22Rv1 (cell line): ENCODE measurements around the gene HSPA14.

Source experiments
- H3K27ac ChIP-seq: fragments of 450-650 bp; 2 replicates; pipeline ENCODE4 v1.5.1; 2017
- CTCF ChIP-seq: fragments of 450-650 bp; IDR thresholded peaks from 2 replicates; pipeline ENCODE4 v1.5.1; 2017; ENCODE audit warnings: mild to moderate bottlenecking
- ZFX ChIP-seq: fragments of 450-650 bp; IDR thresholded peaks from 2 replicates; pipeline ENCODE4 v1.6.1; 2017; ENCODE audit warnings: antibody characterized with exemption, borderline replicate concordance

HSPA14 gene

DNA sequence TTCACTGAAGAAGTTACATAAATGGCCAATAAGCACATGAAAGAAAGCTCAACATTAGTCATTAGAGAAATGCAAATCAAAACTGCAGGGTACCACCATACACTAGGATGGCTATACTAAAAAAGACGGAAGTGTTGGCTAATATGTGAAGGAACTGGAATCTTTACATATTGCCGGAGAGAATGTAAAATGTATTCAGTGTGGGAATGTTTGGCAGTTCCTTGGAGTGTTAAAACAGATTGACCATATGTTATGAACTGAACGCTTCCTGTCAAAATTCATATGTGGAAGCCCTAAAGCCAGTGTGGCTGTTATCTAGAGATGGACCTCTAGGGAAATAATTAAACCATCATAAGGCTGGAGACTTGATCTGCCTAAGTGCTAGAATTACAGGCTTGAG is 73.7 kb downstream of the HSPA14 start:
- TF ChIP-seq CTCF (no peak), ZFX (no peak)

DNA sequence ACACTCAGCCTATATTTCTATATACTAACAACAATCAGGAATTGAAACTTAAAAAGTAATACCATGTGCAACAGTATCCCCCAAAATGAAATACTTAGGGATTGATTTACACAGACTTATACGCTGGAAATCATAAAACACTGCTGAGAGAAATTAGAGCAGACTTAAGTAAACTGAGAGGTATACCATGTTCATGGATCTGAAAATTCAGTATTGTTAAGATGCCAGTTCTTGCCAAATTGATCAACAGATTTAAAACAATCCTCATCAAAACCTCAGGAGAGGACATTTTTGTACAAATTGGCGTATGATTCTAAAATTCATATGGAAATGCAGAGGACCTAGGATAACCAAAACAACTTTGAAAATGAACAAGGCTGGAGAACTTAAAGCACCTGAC is 78.5 kb downstream of the HSPA14 start:
- TF ChIP-seq ZFX (no peak), CTCF (no peak)
- H3K27ac ChIP-seq: no peak overlapping the region

More for the DNA sequence above, 73.7 kb downstream of the HSPA14 start:
- no peak overlapping the region for H3K27ac ChIP-seq

- no peak overlapping the region for H3K27ac ChIP-seq
- TF ChIP-seq ZFX (no peak), CTCF (no peak)
These were observed 79.7 kb downstream of the HSPA14 start for GRCh38 chr10:14917827-14918226.

DNA sequence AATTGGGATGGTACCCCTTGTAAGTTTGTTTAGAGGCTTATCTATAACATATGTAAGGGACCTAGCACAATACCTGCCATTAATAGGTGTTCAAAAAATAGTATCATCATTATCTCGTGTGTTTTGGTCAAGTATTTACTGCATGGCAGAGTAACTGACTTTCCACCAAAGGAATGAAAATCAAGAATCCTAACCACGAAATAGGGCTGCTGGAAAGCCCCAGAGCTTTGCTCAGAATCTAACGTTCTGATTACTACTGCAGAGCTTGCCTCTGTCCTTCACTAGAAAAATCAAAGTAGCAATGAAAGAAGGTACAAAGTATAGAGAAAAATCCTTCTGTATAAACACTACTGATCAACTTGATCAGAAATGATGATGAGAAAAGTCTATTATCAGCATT is 80.9 kb downstream of the HSPA14 start:
- TF ChIP-seq ZFX (no peak), CTCF (no peak)
- H3K27ac ChIP-seq: no peak overlapping the region
